Transverse colon (tissue), 4 donors: Measurements from ENCODE around the gene OTOGL. TPM values are rescaled to one million over a fixed set of nuclear protein-coding genes. Genes with fewer than 3 reads are reported as not detected.

Experiments used
- DNase-seq: peaks from one replicate; pipeline ENCODE4 v3.0.0-alpha.2; 2019
- H3K27ac ChIP-seq, 4 donors: fragments of 200-600 bp; sonication (generic); 2 replicates each; pipeline ENCODE4 v1.5.1; 2016 to 2018; ENCODE audit warnings: inconsistent platforms in 4 of 4
- H3K27me3 ChIP-seq: fragments of 200-600 bp; sonication (generic); 2 replicates; pipeline ENCODE4 v1.5.1; 2017; ENCODE audit warnings: inconsistent platforms
- H3K36me3 ChIP-seq, 4 donors: fragments of 200-600 bp; sonication (generic); 2 replicates each; pipeline ENCODE4 v1.5.1; 2017 to 2019; ENCODE audit warnings: inconsistent platforms in 4 of 4
- H3K4me1 ChIP-seq, 4 donors: fragments of 200-600 bp; sonication (generic); 2 replicates each; pipeline ENCODE4 v1.5.1; 2017 to 2020; ENCODE audit warnings: inconsistent platforms in 4 of 4
- H3K4me3 ChIP-seq, 4 donors: fragments of 200-600 bp; sonication (generic); 1 replicate in 1 of 4; 2 replicates in 3 of 4; pipeline versions ENCODE4 v1.5.1 to v1.6.1; 2017 to 2019; ENCODE audit warnings: inconsistent platforms in 4 of 4
- H3K9me3 ChIP-seq, 2 donors: fragments of 200-600 bp; sonication (generic); 2 replicates each; pipeline ENCODE4 v1.5.1; 2017 to 2019; ENCODE audit warnings: inconsistent platforms in 2 of 2
- EP300 ChIP-seq: sonication (generic); formaldehyde crosslinking; IDR thresholded peaks from one replicate; pipeline ENCODE4 v1.6.1; 2017; ENCODE audit warnings: antibody characterized with exemption, low read depth
- POLR2A ChIP-seq: fragments of 450-650 bp; IDR thresholded peaks from one replicate; pipeline ENCODE4 v1.6.1; 2016; ENCODE audit warnings: antibody characterized with exemption, mild to moderate bottlenecking, moderate library complexity
- POLR2AphosphoS5 ChIP-seq, 3 donors: sonication (generic); formaldehyde crosslinking; IDR thresholded peaks; one replicate each; pipeline ENCODE4 v1.6.1; 2016; ENCODE audit warnings: antibody characterized with exemption in 3 of 3
- WGBS, 2 donors: methylation state at CpG; one replicate each; pipeline ENCODE4 v1.1.5; 2018; ENCODE audit warnings: low coverage in 1 of 2; 5-methylcytosine and 5-hydroxymethylcytosine counted together
- in situ Hi-C, 4 donors: fragments of 200-750 bp; cut with MboI; loops; one replicate each; pipeline versions ENCODE4 v1.15.0 to v1.15.1; 2017; ENCODE audit warnings: low sequenced_read_pairs in 3 of 4, low pct_ligation_motif_present in 1 of 4, low pct_unique_long_range_greater_than_20kb in 1 of 4
- intact Hi-C: fragments of 100-400 bp; cut with DNase I; formaldehyde crosslinking; loops from one replicate; pipeline ENCODE4 v1.15.1; 2023; ENCODE audit warnings: low total_unique reads
- total RNA-seq, 4 donors: library from RNA; depleted of rRNA; stranded (reverse); fragments of >200 nt; gene quantifications; one replicate each; pipeline ENCODE4 v1.1.0, GENCODE V29; 2016
- TF ChIP-seq, protein P1 (sequence below), 5 experiments: fragments of 200-600 bp in 3 of 5; fragments of 450-650 bp in 2 of 5; sonication (generic) in 3 of 5; IDR thresholded peaks; 1 replicate in 2 of 5; 2 replicates in 3 of 5; pipeline ENCODE4 v1.5.1; 2016 to 2017; ENCODE audit warnings: antibody characterized with exemption in 5 of 5, inconsistent platforms in 3 of 5, mild to moderate bottlenecking in 2 of 5, moderate library complexity in 1 of 5

The OTOGL gene
- total RNA-seq, 4 donors from 2014 or later, result 0.32 to 0.60 (median 0.41) TPM; not detected in 1

- H3K27me3 ChIP-seq, result no peaks in the 10 kb centered on the region
- intact Hi-C loops (loop anchor here (10.0 kb wide), 1 partner anchor 717 kb away; no protein-coding TSS in a partner anchor), in situ Hi-C loops (loop anchor here in 2 of 4 donors (25.0 kb wide), 1 partner anchor 859 kb away; no protein-coding TSS in a partner anchor)
- H3K4me3 ChIP-seq, result no peak overlapping the region
- H3K9me3 ChIP-seq, result no peaks in the 10 kb centered on the region
- no peaks in the 10 kb centered on the region for H3K36me3 ChIP-seq
- no peak overlapping the region for H3K27ac ChIP-seq
- H3K4me1 ChIP-seq, result no peaks in the 10 kb centered on the region
- TF ChIP-seq EP300 (no peak), POLR2AphosphoS5 (IDR thresholded peaks at IDR 0.05) (no peak), POLR2A (no peak)
- TF ChIP-seq, protein P1, sequence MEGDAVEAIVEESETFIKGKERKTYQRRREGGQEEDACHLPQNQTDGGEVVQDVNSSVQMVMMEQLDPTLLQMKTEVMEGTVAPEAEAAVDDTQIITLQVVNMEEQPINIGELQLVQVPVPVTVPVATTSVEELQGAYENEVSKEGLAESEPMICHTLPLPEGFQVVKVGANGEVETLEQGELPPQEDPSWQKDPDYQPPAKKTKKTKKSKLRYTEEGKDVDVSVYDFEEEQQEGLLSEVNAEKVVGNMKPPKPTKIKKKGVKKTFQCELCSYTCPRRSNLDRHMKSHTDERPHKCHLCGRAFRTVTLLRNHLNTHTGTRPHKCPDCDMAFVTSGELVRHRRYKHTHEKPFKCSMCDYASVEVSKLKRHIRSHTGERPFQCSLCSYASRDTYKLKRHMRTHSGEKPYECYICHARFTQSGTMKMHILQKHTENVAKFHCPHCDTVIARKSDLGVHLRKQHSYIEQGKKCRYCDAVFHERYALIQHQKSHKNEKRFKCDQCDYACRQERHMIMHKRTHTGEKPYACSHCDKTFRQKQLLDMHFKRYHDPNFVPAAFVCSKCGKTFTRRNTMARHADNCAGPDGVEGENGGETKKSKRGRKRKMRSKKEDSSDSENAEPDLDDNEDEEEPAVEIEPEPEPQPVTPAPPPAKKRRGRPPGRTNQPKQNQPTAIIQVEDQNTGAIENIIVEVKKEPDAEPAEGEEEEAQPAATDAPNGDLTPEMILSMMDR (IDR thresholded peaks at IDR 0.05), result no peak
- no peak for DNase-seq
Measured at GRCh38 chr12:80271780-80272179, 172.4 kb downstream of the OTOGL start.

DNA sequence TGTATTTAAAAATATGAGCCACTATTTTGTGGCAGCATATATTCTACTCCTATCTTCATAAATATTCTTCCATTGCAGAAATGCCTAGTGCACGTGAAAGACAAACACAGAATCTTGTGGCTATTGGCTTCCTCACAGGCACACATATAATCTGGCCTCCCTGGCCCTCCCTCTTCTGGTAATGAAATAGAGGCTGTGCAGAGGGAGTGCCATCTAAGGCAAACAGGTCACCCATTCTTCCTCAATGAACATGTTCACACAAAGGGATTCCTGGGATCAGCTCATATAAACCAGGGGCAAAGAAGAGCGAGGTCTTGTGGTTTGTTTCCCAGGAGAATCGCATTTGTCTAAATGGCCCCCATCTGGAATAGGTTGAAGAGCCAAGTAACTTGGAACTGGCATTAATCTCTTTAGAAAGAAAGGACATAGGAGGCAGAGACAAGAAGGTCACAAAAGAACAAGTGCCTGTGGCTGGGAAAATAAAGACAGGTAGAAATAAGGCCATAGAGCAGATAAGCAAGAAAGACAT, 173.1 kb downstream of the OTOGL start:
- WGBS, 2 donors, result 53% methylated on average over 3 of the region's 3 CpGs; no CpG with 5 or more reads in 1 of the 2 donors
- TF ChIP-seq POLR2AphosphoS5 (IDR thresholded peaks at IDR 0.05) (no peak), EP300 (no peak), POLR2A (no peak)
- TF ChIP-seq, protein P1 (IDR thresholded peaks at IDR 0.05), result no peak
- no peak for DNase-seq
- Histone ChIP-seq H3K27me3 (no peaks in the 10 kb centered on the region), H3K4me1 (no peaks in the 10 kb centered on the region), H3K36me3 (no peaks in the 10 kb centered on the region), H3K4me3 (no peak overlapping the region), H3K27ac (no peak overlapping the region), H3K9me3 (no peaks in the 10 kb centered on the region)
- intact Hi-C loops (loop anchor here (10.0 kb wide), 1 partner anchor 718 kb away; no protein-coding TSS in a partner anchor), in situ Hi-C loops (loop anchor here in 2 of 4 donors (25.0 kb wide), 1 partner anchor 860 kb away; no protein-coding TSS in a partner anchor)

DNA sequence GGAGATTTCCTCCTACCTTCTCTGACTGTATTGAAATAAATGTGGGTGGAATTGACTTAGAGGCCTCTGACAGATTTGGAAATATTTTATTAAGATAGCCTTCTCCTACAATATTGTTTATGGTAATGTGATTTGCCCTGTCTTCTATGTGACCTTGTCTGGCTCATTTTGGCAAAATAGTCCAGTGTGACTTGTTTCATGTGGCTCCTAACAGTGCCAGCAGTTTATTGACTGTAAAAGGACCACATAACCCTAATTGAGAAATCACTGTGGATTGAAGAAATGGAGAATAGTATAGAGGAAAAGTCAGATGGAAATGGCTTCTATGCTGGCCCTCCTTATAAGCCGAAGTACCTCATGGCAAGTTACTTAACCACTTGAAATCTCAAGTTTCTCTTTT, 173.8 kb downstream of the OTOGL start:
- DNase-seq, result no peak
- TF ChIP-seq, protein P1 (IDR thresholded peaks at IDR 0.05), result no peak
- H3K9me3 ChIP-seq, result no peaks in the 10 kb centered on the region
- no peak overlapping the region for H3K4me3 ChIP-seq
- intact Hi-C loops, result loop anchor here (10.0 kb wide), 1 partner anchor 718 kb away; no protein-coding TSS in a partner anchor
- no peaks in the 10 kb centered on the region for H3K4me1 ChIP-seq
- in situ Hi-C loops, result loop anchor here in 2 of 4 donors (25.0 kb wide), 1 partner anchor 861 kb away; no protein-coding TSS in a partner anchor
- no peaks in the 10 kb centered on the region for H3K36me3 ChIP-seq
- 97 to 100% methylated on average over 1 of the region's 1 CpG for WGBS, 2 donors
- H3K27me3 ChIP-seq, result no peaks in the 10 kb centered on the region
- no peak overlapping the region for H3K27ac ChIP-seq

DNA sequence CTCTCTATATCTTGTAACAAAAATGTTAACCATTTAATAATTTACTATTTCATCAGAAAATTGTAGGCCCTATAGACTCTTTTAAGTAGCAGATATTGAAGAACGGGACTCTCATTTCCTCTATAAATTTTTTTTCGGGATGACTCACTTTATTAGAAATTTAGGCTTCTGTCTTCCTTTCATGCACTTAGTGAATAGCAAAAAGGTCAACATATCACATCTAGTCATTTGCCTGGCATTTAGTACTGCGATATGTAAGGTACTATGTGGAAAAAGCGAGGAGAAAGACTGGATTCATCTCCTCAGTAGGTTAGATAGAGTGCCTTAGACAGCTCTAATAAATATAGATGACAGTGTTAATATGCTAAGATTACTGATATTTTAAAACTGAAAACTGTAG, 178.4 kb downstream of the OTOGL start:
- no peaks in the 10 kb centered on the region for H3K9me3 ChIP-seq
- no peaks in the 10 kb centered on the region for H3K4me1 ChIP-seq
- TF ChIP-seq POLR2A, result no peak
- TF ChIP-seq, protein P1 (IDR thresholded peaks at IDR 0.05), result no peak
- TF ChIP-seq EP300, result no peak
- TF ChIP-seq POLR2AphosphoS5 (IDR thresholded peaks at IDR 0.05), result no peak
- no peaks in the 10 kb centered on the region for H3K27me3 ChIP-seq
- intact Hi-C loops, result loop anchor here (10.0 kb wide), 1 partner anchor 723 kb away; no protein-coding TSS in a partner anchor
- no peak for DNase-seq
- H3K36me3 ChIP-seq, result no peaks in the 10 kb centered on the region
- WGBS, 2 donors, result 88 to 100% methylated on average over 2 to 4 of the region's 4 CpGs
- in situ Hi-C loops, result no loop called here
- no peak overlapping the region for H3K4me3 ChIP-seq
- no peak overlapping the region for H3K27ac ChIP-seq
